KMS-11 (cell line): Measurements from ENCODE around the gene GPX3.

ENCODE experiments used
- H2AFZ ChIP-seq: fragments of 200-600 bp; sonication (generic); 2 replicates; pipeline ENCODE4 v1.6.1; 2016; ENCODE audit warnings: antibody characterized with exemption, mixed run types, low read depth
- H3K27ac ChIP-seq: fragments of 200-600 bp; sonication (generic); 2 replicates; pipeline ENCODE4 v1.6.1; 2016; ENCODE audit warnings: mild to moderate bottlenecking, mixed run types
- H3K27me3 ChIP-seq: fragments of 200-600 bp; sonication (generic); 2 replicates; pipeline ENCODE4 v1.6.1; 2017; ENCODE audit warnings: mild to moderate bottlenecking, low read depth, mixed run types, moderate library complexity; ENCODE audit not compliant: insufficient read depth
- H3K36me3 ChIP-seq: fragments of 200-600 bp; sonication (generic); 2 replicates; pipeline ENCODE4 v1.6.1; 2017; ENCODE audit warnings: mild to moderate bottlenecking, mixed run types; ENCODE audit not compliant: insufficient read depth
- H3K4me1 ChIP-seq: fragments of 200-600 bp; sonication (generic); 2 replicates; pipeline ENCODE4 v1.6.1; 2016; ENCODE audit warnings: mild to moderate bottlenecking, low read depth, mixed run types; ENCODE audit not compliant: poor library complexity, severe bottlenecking
- H3K4me2 ChIP-seq: fragments of 200-600 bp; sonication (generic); 2 replicates; pipeline ENCODE4 v1.7.0; 2016; ENCODE audit warnings: mild to moderate bottlenecking, mixed run types
- H3K4me3 ChIP-seq: fragments of 200-600 bp; sonication (generic); IDR thresholded peaks from 2 replicates; pipeline ENCODE4 v1.6.1; 2017; ENCODE audit warnings: low read depth, low read length, mixed read lengths; ENCODE audit not compliant: insufficient read depth
- H3K79me2 ChIP-seq: fragments of 200-600 bp; sonication (generic); 2 replicates; pipeline ENCODE4 v1.6.1; 2016; ENCODE audit warnings: low read depth, mixed run types; ENCODE audit not compliant: insufficient read depth
- H3K9ac ChIP-seq: fragments of 200-600 bp; sonication (generic); 2 replicates; pipeline ENCODE4 v1.6.1; 2016; ENCODE audit warnings: mild to moderate bottlenecking, mixed run types
- H4K20me1 ChIP-seq: fragments of 200-600 bp; sonication (generic); 2 replicates; pipeline ENCODE4 v1.6.1; 2016; ENCODE audit warnings: mild to moderate bottlenecking, mixed run types; ENCODE audit not compliant: insufficient read depth
- TF ChIP-seq, protein P1 (sequence below): fragments of 200-600 bp; sonication (generic); conservative IDR thresholded peaks from 2 replicates; pipeline ENCODE4 v1.6.1; 2017; ENCODE audit warnings: low read depth, mild to moderate bottlenecking, antibody characterized with exemption, low read length, moderate library complexity, mixed read lengths

Gene GPX3

DNA sequence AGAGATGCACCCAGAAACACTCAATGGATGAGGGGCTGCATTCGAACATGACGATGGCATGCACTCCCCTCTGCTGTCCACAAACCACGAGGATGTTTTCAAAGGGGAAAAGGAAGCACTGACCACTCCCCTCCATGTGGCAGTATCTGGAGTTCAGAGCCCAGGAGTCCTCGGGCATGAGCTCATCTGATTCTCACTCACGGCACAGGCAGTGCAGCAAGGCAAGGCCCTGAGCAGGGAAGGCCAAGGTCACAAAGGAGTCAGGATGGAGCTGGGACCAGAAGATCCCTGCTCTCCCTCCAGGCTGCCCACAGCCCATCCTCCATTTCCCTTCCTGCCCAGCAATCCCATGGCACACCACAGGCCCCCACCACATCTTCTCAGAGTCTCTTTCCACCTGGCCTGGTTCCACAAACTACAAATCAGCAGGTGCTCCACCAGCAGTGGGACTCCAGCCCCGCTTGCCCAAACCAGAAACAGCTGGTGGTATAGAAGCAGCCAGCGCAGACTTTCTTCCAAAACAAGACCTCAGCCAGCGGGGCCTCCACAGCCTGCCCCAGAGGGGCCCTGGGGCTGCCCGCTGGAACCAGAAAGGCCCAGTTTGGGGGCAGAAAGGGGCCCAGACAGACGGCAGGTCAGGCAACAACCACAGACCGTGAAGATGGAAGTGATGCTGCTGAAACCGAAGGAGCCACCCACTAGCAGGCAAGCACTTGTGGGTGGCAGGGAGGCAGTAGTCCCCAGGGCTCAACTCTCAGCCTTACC is 48.2 kb downstream of the GPX3 start:
- H3K4me1 ChIP-seq = peaks cover 81% of the 10 kb centered on the region

DNA sequence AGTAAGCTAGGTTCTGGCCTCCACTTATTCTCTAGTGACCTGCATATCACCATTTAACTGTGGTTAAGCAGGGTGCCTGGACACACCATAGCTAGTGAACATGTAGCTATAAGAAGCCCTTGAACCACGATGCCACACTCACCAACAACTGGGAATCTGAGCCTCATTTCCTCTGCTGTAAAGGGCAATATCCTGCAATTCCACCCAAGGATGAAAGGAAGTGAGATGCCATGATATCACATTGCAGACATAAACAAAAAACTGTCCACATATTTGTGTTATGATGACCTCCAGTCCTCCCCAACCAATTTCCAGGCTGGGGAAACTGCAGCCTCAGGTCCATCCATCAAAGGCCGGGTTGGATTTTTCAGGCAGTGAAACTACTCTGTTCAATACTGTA is 50.1 kb downstream of the GPX3 start:
- Histone ChIP-seq H2AFZ (no peak overlapping the region), H3K36me3 (no peaks in the 10 kb centered on the region), H4K20me1 (no peaks in the 10 kb centered on the region), H3K4me1 (peaks cover 65% of the 10 kb centered on the region), H3K27ac (peak overlapping the region; percentile 69; the same call in 1 of the 2 replicates), H3K9ac (no peak overlapping the region), H3K4me3 (no peak overlapping the region), H3K79me2 (peaks cover 77% of the 10 kb centered on the region), H3K27me3 (no peaks in the 10 kb centered on the region), H3K4me2 (peak overlapping the region; percentile 95)
- TF ChIP-seq, protein P1, sequence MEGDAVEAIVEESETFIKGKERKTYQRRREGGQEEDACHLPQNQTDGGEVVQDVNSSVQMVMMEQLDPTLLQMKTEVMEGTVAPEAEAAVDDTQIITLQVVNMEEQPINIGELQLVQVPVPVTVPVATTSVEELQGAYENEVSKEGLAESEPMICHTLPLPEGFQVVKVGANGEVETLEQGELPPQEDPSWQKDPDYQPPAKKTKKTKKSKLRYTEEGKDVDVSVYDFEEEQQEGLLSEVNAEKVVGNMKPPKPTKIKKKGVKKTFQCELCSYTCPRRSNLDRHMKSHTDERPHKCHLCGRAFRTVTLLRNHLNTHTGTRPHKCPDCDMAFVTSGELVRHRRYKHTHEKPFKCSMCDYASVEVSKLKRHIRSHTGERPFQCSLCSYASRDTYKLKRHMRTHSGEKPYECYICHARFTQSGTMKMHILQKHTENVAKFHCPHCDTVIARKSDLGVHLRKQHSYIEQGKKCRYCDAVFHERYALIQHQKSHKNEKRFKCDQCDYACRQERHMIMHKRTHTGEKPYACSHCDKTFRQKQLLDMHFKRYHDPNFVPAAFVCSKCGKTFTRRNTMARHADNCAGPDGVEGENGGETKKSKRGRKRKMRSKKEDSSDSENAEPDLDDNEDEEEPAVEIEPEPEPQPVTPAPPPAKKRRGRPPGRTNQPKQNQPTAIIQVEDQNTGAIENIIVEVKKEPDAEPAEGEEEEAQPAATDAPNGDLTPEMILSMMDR = no peak

More for the DNA sequence above, 48.2 kb downstream of the GPX3 start:
- no peaks in the 10 kb centered on the region for H3K36me3 ChIP-seq
- peak overlapping the region; percentile 95 for H3K4me2 ChIP-seq
- H4K20me1 ChIP-seq = no peaks in the 10 kb centered on the region
- no peak overlapping the region for H3K4me3 ChIP-seq
- H3K79me2 ChIP-seq = peaks cover 69% of the 10 kb centered on the region
- peak overlapping the region; percentile 14; the same call in 1 of the 2 replicates for H3K9ac ChIP-seq
- TF ChIP-seq, protein P1 = no peak
- H2AFZ ChIP-seq = no peak overlapping the region
- peak overlapping the region; percentile 69 for H3K27ac ChIP-seq
- H3K27me3 ChIP-seq = no peaks in the 10 kb centered on the region

DNA sequence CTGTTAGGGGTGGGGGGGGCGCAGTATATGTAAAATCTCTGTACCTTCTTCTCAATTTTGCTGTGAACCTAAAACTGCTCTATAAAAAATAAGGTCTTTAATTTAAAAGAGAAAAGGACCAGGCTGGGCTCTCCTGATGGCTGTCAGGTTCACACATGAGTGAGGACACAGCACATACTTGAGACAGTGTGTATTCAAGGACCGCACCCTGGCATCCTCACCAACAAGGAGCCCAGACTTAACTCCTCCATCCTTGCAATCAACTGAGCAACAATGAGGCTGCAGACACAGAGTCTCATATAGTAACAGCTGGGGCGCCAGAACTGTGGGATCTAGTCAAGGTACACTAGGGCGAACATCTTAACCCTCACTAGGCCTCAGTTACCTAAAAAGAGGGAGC is 50.6 kb downstream of the GPX3 start:
- TF ChIP-seq, protein P1 = no peak
- Histone ChIP-seq H3K79me2 (peaks cover 76% of the 10 kb centered on the region), H3K36me3 (no peaks in the 10 kb centered on the region), H4K20me1 (no peaks in the 10 kb centered on the region), H3K9ac (no peak overlapping the region), H3K27ac (no peak overlapping the region; the same call in 1 of the 2 replicates), H2AFZ (no peak overlapping the region), H3K4me1 (peaks cover 60% of the 10 kb centered on the region), H3K27me3 (no peaks in the 10 kb centered on the region), H3K4me2 (no peak overlapping the region), H3K4me3 (no peak overlapping the region)

DNA sequence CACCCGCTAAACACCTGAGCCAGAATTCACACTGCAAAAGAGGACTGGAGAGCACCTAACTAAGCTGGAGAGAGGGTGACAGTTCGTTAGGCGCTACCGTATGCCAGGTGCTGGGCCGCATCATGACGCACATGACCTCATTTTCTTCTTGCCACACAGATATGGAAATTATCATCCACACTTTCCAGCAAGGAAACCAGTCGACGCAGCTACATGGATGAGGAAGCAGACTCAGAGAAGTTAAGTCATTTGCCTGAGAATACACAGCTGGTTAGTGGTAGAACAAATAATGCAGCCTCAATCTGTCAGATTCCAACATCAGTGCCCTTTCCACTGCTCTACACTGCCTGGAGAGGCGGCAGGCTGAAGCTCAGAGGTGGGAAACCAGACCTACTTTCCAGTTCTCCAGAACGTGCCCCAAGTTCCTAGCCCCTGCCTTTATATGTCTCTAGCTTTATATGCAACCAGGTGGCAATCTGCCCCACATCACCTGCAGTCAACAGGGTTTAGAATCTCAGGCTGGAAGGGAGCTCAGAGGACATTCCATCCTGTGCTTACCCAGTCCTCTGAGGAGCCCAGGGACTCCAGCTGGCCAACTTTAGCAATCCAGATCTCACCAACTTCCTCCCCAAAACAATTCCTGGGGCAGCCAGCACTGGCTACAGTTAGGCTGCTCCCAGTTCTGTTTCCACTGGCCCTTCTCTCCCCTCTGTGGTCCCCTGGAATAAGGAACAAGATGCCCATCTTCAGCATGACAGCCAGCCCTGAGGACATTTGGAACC is 51.6 kb downstream of the GPX3 start:
- no peak overlapping the region for H3K4me2 ChIP-seq
- no peaks in the 10 kb centered on the region for H4K20me1 ChIP-seq

More for the DNA sequence above, 51.6 kb downstream of the GPX3 start:
- no peaks in the 10 kb centered on the region for H3K27me3 ChIP-seq
- no peaks in the 10 kb centered on the region for H3K36me3 ChIP-seq
- peaks cover 81% of the 10 kb centered on the region for H3K79me2 ChIP-seq
- no peak overlapping the region for H3K27ac ChIP-seq
- no peak overlapping the region for H3K4me3 ChIP-seq
- TF ChIP-seq, protein P1 = no peak
- no peak overlapping the region for H2AFZ ChIP-seq
- no peak overlapping the region for H3K9ac ChIP-seq
- H3K4me1 ChIP-seq = peaks cover 49% of the 10 kb centered on the region
